Measurements from ENCODE around the gene ARHGAP15. TPM values are rescaled to one million over a fixed set of nuclear protein-coding genes. Genes with fewer than 3 reads are reported as not detected.

ARHGAP15 gene
- total RNA-seq, 2 donors from 2014 or later: 0.41 to 4.3 TPM

- no peaks in the 10 kb centered on the region for H3K27me3 ChIP-seq (replicated peaks; ENCODE audit: insufficient read depth)
- intact Hi-C loops (cut with DNase I): no loop called here
- no peak overlapping the region for H3K27ac ChIP-seq
- WGBS: 89% methylated on average over 3 of the region's 3 CpGs
- no peak overlapping the region for H3K4me3 ChIP-seq
- no peaks in the 10 kb centered on the region for H3K9me3 ChIP-seq
- DNase-seq (ENCODE audit: low spot score): no peak
- H3K36me3 ChIP-seq: no peaks in the 10 kb centered on the region
- H3K4me1 ChIP-seq (replicated peaks): no peaks in the 10 kb centered on the region
- no peak for TF ChIP-seq POLR2AphosphoS5 (IDR thresholded peaks at IDR 0.05)
- TF ChIP-seq CTCF (IDR thresholded peaks at IDR 0.05): no peak
- TF ChIP-seq POLR2A (IDR thresholded peaks at IDR 0.05): no peak
Observed at GRCh38 chr2:143219266-143219665, 90.0 kb downstream of the ARHGAP15 start.

- 94% methylated on average over 1 of the region's 1 CpG for WGBS
- intact Hi-C loops (cut with DNase I): loop anchor here (10.0 kb wide), 1 partner anchor 59 kb away; no protein-coding TSS in a partner anchor
- no peaks in the 10 kb centered on the region for H3K4me1 ChIP-seq (replicated peaks)
- no peak for TF ChIP-seq POLR2AphosphoS5 (IDR thresholded peaks at IDR 0.05)
- no peak for TF ChIP-seq POLR2A (IDR thresholded peaks at IDR 0.05)
- no peak for TF ChIP-seq CTCF (IDR thresholded peaks at IDR 0.05)
- H3K36me3 ChIP-seq: no peaks in the 10 kb centered on the region
- H3K27me3 ChIP-seq (replicated peaks; ENCODE audit: insufficient read depth): no peaks in the 10 kb centered on the region
- H3K27ac ChIP-seq: no peak overlapping the region
- no peaks in the 10 kb centered on the region for H3K9me3 ChIP-seq
- H3K4me3 ChIP-seq: no peak overlapping the region
- DNase-seq (ENCODE audit: low spot score): no peak
Observed at GRCh38 chr2:143223556-143223955, 94.3 kb downstream of the ARHGAP15 start.

GRCh38 chr2:143225931-143226330, 96.7 kb downstream of the ARHGAP15 start:
- no peaks in the 10 kb centered on the region for H3K4me1 ChIP-seq (replicated peaks)
- intact Hi-C loops (cut with DNase I): loop anchor here (10.0 kb wide), 1 partner anchor 61 kb away; no protein-coding TSS in a partner anchor
- no peaks in the 10 kb centered on the region for H3K36me3 ChIP-seq
- no peak overlapping the region for H3K4me3 ChIP-seq
- WGBS: 64% methylated on average over 4 of the region's 4 CpGs
- no peak for TF ChIP-seq POLR2AphosphoS5 (IDR thresholded peaks at IDR 0.05)
- TF ChIP-seq POLR2A (IDR thresholded peaks at IDR 0.05): no peak
- no peak for TF ChIP-seq CTCF (IDR thresholded peaks at IDR 0.05)
- H3K27me3 ChIP-seq (replicated peaks; ENCODE audit: insufficient read depth): no peaks in the 10 kb centered on the region
- no peak overlapping the region for H3K27ac ChIP-seq
- DNase-seq (ENCODE audit: low spot score): no peak
- no peaks in the 10 kb centered on the region for H3K9me3 ChIP-seq

- Histone ChIP-seq H3K9me3 (no peaks in the 10 kb centered on the region), H3K27ac (no peak overlapping the region), H3K4me3 (no peak overlapping the region), H3K27me3 (replicated peaks; ENCODE audit: insufficient read depth) (no peaks in the 10 kb centered on the region), H3K36me3 (no peaks in the 10 kb centered on the region), H3K4me1 (replicated peaks) (no peaks in the 10 kb centered on the region)
- no peak for DNase-seq (ENCODE audit: low spot score)
- TF ChIP-seq POLR2A (IDR thresholded peaks at IDR 0.05) (no peak), CTCF (IDR thresholded peaks at IDR 0.05) (no peak), POLR2AphosphoS5 (IDR thresholded peaks at IDR 0.05) (no peak)
- intact Hi-C loops (cut with DNase I): loop anchor here (10.0 kb wide), 1 partner anchor 62 kb away; no protein-coding TSS in a partner anchor
- 94% methylated on average over 5 of the region's 5 CpGs for WGBS
Observed at GRCh38 chr2:143226714-143227541, 97.7 kb downstream of the ARHGAP15 start.

- no peak for DNase-seq (ENCODE audit: low spot score)
- TF ChIP-seq POLR2AphosphoS5 (IDR thresholded peaks at IDR 0.05): no peak
- no peaks in the 10 kb centered on the region for H3K27me3 ChIP-seq (replicated peaks; ENCODE audit: insufficient read depth)
- no peaks in the 10 kb centered on the region for H3K9me3 ChIP-seq
- no peak overlapping the region for H3K27ac ChIP-seq
- 31% methylated on average over 5 of the region's 5 CpGs for WGBS
- no peaks in the 10 kb centered on the region for H3K4me1 ChIP-seq (replicated peaks)
- no peak overlapping the region for H3K4me3 ChIP-seq
- intact Hi-C loops (cut with DNase I): loop anchor here (10.0 kb wide), 1 partner anchor 65 kb away; no protein-coding TSS in a partner anchor
- H3K36me3 ChIP-seq: no peaks in the 10 kb centered on the region
Observed at GRCh38 chr2:143229411-143229810, 100.2 kb downstream of the ARHGAP15 start.
